Pulmonary artery endothelial cell (primary cell): Measurements from ENCODE around the gene ABLIM3. TPM values are rescaled to one million over a fixed set of nuclear protein-coding genes. Genes with fewer than 3 reads are reported as not detected.

Source experiments
- DNase-seq: peaks from one replicate; pipeline ENCODE4 v3.0.0-alpha.2; 2011; ENCODE audit warnings: low read depth, low spot score
- total RNA-seq: library from RNA; depleted of rRNA; stranded (reverse); fragments of >200 nt; gene quantifications from 2 replicates; pipeline ENCODE4 v1.2.3, GENCODE V29; 2014

ABLIM3 gene
- total RNA-seq, 1 donor from 2014 or later, result 18.8 TPM

DNA sequence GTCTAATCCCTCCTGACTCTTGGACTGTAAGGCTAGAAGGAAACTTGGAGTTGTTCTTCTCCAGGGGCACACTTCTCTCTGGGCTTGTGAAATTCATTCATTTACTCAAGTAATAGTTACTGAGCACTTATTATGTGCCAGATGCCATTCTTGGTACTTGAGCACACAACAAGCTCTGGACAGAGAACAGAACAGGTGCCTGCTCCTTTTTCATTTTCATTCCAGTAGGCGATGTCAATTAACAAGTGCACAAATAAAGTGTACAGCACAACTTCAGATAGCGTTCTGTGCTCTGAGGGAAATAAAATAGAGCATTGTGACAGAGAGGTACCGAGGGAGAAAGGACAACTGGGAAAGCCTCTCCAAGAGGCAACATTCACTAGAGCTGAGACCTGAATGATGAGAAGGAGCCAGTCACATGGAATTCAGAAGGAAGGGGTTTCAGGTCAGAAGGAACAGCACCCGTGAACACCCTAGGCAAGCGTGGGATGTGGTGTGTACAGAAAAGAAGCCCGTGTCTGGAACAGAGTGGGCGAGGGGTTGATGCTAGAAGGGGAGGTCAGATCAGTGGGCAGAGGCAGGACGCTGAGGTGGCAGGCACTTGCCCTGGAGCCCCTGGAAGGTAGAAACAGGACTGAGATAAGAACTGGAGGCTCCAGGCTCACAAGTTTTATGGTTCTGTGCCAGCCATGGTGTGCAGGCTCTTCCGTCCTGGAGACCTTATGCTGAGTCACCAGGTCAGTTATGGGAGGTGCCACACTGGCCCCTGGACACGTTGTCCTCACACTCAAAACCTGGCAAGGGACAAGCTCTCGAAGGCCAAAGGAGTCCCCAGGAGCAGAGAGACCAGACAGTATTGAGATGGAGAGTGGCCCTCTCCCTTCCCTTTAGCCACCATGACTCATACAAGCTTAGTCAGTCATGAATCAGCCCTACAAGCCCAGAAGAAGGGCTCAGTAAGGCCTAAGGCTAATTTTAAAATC is 7.2 kb upstream of the ABLIM3 start:
- no peak for DNase-seq

DNA sequence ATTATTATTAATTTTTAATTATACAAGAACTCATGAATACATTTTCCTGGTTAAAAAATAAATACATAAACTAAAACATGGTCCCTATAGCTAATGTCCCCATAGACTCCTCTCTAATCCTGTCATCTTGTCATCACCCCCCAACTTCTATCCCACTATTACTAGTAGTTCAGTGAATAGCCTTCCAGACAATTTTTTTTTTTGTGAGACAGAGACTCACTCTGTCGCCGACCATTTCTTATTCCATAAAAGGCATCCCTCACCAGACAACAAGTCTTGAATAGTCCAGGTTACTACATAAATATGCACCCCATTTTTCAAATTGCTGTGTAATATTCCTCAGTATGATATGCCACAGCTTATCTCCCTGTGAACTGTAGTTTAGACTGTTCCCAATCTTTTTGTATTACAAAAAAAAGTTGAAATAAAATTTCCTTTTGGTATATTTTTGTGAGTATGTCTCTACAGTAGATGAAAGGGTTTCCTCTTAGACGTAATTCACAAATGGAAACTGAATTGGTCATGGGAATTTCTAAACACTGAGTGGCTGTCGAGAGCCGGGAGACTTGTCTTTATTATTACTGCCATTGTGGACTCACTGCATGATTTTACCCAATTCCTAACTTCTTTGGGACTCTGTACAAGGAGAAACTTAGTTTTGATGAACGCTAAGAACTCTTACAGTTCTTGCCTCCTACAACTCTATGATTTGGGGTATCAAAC is 6.4 kb upstream of the ABLIM3 start:
- no peak for DNase-seq

DNA sequence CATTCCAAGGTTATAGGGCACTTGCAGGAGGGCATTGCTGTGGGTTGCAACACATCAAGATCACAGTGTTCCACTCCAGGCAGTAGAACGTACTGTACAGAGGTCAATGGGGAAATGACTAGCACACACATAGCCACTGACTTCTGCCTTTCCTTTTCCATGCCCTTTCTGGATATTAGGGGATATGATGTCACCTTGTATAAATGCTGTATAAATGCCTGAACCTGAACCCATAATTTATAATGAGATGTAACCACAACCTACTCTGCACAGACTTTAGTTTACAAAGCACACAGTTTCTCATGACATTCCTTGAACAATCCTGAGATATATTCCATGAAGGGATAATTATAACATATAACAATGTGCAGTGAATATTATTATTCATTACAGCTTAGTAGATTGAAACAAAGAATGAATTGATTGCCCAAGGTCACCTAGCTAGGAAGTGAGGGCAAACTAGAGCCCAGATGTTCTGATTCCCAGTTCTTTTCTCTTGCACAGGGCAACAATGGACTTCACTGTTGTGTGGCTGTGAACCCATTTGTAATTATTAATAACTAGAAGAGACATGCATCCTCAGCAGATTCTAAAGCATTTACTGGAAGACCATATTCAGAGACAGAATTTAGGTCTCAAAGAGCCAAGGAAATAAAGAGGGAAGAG is 5.6 kb upstream of the ABLIM3 start:
- DNase-seq, result peak; percentile 78

DNA sequence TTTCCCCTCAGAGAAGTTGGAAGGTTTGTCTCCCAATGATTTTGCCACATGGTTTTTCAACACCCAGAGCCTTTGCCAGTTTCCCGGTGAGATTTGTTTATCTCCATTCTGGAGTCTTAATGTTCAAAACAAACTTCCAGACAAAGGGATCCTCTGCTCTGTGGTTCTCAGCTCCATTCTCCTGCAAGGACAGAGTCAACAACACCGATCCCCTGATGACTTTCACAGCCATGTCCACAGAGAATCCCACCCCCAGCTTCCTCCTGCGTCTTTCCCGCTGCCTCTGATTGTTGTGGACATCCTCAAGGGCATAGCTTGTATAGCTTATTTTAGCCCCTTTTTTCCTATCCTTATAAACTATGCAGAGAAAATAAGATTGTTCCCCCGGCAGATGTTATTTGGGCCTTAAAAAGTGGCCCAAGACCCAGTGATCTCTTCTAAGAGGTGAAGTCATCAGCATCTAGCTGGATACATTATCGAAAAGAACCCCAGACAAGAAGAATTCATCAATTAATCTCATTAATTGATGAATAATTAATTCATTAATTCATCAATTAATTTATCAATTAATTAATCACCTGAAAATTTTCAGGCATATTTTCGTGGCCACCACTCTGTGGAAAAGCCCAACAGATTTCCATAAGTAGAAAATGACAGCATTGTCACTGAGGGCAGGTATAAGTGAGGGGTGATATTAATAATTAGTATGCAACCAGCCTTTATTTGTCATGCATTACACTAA is 2.9 kb upstream of the ABLIM3 start:
- no peak for DNase-seq

DNA sequence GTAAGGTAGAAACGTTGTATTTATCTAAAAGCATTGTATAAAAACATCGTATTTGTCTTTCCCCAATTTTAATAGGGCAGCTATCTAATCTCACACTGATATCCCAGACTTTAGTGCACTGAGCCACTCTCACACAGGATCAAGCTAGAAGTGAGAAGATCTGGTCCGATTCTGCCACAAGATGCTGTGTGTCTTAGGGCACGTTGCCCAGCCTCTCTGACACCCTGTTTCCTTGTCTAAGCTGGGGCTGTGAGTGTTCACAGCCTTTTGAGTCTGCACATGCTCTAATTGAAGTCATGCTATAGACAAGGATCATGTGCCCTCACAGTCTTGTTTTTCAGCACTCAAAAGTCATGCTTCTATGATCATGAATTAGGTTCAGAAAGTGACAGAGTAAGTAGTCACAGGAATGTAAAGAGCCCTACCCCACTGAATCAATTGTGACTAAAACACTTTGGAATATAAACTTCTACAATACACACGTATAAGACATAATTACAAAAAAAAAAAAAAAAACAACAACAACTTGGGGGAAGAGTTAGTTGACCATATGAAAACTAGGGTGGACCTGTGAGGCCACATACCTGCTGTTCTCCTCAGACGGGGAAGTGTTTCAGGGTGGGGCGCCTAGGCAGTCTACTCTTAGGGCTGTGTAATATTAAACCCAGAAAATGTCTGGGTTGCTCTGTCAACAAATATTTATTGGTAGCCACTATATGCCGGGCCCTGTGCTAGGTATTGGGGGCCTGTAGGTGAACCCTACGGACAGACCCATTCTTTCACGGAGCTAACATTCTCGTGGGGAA is 893 bp upstream of the ABLIM3 start:
- no peak for DNase-seq

DNA sequence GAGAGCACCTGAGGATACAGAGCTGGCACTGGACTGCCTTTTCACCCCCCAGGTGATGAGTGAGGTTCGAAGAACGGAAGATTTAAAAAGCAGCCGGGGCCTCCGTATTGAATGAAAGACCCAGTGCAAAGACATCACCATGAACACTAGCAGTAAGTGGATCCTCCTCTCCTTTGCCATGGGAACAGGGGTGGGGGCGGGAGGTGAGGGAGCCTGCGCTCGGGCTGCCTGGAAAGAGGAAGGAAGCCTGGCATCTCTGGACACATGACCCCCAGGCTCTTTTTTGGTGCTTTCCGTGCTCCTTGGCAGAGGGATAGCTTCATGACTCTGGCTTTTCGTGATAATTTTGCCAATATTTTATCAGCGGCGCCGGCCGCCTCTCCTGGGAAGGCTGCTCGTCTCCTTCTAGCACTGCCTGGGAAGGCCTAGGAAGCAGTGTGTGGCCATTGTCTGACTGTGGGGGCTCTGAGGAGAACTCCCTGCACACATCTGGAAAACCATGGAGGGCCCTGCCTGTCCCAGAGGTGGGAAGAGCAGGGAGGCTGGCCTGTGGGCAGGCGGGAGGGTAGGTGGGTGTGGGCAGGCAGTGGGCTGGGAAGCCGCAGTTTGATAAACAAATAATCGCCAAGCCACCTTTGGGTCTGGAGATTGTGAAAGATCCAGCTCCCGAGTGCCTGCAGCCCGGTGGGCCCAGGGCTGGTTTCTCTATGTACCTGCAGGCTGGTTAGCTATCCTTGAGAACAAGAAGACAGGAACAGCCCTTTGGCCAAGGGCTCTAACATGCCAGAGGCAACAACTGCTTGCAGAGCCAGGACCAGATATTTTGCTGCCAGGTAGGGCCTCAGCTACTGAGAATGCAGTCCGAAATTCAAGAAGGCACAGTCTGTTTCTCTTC is 911 bp downstream of the ABLIM3 start:
- no peak for DNase-seq

DNA sequence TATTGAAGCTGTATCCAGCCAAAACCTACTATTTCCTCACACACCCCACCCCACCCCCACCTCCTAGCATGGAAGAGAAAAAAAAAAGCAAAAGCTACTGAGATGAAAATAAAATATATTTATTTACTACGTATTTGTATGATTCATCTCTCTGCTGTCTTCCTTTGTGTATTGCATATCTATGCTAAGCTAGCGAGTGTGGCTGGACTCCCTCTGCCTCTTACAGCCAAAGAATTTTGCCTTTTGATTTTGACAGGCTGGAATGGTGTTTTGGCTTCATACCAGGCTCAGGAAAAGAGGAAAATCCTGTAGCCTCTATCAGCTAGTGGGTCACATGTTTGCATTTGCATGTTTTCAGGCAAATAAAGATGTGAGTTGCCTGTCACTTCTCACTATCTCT is 2.2 kb downstream of the ABLIM3 start:
- DNase-seq, result peak; percentile 55

DNA sequence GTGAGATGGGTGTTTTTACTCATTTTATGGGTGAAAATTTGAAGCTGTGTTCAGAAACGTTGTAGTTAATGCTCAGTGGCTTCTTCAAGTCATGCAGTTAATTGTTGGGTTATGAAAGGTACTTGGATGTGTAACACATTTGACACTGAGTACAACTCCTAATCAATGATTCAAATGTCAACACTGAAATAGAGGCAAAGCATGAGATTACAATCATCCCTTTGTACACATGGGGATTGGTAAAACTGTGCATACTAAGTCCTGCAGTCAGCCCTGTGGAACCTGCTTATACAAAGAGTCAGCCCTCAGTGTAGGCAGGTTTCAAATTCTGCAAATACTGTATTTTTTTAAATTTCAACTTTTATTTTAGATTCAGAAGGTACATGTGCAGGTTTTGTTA is 3.3 kb downstream of the ABLIM3 start:
- no peak for DNase-seq

DNA sequence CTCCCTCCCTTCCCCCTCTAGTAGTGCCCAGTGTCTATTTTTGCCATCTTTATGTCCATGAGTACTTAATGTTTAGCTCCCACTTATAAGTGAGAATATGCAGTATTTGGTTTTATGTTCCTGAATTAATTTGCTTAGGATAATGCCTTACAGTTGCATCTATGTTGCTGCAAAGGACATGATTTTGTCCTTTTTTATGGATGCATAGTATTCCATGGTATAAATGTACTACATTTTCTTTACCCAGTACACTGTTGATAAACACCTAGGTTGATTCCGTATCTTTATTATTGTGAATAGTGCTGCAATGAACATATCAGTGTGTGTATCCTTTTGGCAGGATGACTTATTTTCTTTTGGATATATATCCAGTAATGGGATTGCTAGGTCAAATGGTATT is 3.8 kb downstream of the ABLIM3 start:
- DNase-seq, result no peak

DNA sequence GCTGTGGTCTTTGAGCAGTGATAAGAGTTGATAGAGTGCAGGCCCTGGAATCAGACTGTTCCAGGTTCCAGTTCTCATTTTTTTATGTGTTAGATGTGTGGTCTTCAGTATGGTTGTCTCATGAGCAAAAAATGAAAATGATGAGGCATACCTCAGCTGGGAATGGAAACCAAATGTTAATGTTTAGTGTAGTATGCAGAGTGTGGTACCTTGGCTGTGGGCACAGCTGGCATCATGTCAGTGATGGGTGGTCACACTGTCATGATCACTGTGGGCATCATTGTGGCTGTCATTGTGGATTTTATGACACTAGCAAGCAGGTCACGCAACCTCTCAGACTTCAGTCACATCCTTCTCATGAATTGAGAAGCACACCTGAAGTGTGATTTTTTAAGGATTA is 6.4 kb downstream of the ABLIM3 start:
- no peak for DNase-seq

DNA sequence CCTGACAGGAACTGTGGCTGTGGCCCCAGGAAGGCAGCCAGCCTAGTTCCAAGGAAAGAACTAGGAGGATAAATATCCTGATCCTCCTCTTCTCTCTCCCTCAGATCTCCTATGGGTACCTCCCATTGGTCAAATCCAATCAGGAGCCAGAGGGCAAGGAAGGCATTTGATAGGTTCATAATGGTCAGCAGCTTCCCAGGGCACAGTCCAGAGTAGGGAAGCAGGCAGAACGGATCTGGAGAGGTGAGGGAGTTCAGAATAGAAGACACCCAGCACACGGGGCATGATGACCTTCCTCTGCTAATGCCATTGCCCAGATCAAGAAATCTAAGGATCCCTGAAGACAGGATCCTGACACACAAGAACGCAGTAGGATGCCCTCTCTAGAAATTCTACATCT is 8.6 kb downstream of the ABLIM3 start:
- DNase-seq, result no peak

DNA sequence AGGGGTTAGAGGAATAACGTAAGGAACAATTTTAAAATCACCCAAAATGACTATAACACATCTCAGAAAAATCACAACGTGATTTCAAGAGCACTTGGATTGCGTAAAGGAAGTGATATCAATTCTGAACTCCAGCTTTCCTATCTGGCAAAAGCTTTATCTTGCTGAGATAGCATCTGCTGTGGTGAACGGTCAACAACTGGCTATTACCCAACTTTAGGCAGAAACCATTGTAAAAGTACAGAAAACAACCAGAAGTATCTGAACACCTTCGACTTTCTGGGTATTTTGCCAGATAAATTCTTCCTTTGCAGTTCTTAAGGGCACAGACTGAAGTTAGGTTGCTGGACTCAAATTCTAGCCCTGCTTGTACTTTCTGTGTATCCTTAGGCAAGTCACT is 9.2 kb downstream of the ABLIM3 start:
- peak; percentile 81 for DNase-seq

DNA sequence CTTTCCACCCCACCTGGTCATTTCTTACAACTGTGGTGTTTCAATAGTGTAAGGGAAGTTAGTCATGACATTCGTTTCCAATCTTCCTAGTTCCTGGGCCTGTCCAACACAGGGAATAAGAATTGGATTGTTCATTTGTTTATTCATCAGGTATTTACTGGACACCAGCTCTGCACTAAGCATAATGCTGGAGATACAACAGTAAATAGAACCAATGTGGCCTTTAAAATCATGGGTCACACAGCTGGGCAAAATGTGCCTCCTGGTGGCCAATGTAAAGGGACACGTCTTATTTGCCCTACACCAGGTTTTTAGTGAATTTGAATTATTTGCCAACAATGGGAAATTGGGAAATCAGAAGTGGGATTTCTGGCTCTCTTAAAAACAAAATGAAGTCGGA is 10.4 kb downstream of the ABLIM3 start:
- no peak for DNase-seq

DNA sequence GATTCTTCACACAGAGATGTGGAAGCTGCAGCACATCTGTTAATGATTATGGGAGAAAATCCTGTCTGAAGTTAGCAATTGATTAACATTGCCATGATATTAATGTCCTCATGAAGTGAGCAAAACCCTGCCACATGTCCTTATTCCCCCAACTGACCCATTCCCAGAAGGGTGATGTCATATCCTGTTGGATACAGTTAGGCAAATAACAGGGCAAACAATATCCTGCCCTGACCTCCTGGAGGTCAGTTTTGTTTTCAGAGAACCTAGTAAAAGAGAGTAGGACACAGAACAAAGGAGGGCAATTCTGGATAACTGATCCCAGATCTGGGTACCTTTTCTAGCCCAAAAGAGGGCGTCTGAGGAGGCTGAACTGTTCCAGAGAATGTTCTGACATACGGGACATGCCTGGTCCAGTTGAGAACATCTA is 11.0 kb downstream of the ABLIM3 start:
- no peak for DNase-seq

DNA sequence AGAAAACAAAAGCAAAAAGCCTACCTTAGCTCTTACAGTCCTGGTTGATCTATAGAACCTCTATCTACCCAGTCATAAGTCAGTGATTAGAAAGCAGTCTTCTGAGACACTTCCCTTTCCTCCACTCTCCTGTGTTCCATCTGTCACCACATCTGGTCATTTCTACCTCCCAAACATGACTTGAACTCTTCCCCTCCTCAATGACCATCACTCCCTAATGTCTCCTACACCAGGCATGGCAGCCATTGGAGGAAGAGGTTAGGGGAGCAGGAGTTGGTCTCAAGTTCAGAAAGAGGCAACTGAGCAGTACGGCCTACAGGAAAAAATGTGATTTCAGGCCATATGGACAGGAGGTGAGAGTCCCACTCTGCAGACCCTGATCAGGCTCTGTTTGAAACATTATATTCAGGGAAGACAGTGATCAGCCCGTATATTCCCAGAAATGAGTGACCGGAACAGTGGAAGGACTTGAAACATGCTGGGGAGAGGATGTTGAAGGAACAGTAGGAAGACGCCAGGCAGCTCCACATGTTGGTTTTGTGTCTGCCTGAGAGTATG is 12.0 kb downstream of the ABLIM3 start:
- no peak for DNase-seq

DNA sequence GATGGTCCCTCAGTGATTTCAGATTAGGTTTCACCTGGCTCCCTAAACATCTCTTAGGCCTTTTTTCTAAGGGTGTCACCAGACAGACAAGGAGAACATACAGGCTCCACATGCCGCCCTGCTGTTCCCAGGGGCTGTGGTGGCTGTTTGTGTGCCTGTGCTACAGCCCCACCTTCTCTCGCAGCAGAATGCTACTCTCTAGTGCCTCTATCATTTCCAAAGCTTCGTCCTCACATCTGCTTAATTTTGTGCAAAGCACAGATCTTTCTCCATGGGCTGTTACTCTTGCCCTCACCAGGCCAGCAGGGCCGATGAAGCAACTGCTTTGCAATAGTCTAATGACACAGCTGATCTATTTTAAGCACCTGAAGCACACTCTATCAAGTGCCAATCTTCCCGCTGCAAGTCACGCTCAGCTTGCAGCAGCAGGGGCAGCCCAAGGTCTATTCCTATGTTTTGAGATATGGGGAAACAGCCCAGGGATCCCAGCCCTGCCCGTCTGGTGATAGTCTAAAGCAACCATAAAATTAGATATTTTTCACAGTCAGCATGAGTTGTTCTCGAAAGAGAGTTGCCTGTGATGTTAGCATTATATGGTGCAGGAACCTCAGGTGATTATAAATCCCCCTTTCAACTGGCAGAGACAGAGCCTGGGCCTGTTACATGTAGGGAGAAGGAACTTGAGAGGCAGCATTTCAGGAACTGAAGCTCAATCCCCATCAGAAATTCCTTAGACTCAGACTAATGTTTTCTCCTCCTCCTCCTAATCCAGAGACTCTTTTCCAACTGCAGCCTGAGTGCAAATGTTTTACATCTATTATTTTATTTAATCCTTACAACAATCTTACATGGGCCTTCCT is 12.7 kb downstream of the ABLIM3 start:
- DNase-seq, result no peak

DNA sequence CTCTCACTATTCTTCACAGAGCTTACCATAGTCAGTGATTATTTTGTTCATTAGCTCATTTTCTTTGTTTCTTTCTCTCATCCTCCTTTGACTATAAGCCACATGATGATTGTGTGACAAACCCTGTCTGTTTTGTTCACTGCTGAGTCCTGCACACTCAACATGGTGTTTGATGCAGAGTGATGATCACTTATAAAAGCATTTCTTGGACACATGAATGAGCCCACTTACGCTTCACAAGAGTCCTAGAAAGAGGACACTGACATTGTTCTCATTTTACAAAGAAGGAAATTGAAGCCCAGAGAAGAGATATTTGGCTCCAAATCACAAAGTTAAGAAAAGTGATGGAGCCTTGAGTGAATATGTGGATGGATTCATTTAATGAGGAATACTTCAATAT is 13.4 kb downstream of the ABLIM3 start:
- DNase-seq, result no peak

DNA sequence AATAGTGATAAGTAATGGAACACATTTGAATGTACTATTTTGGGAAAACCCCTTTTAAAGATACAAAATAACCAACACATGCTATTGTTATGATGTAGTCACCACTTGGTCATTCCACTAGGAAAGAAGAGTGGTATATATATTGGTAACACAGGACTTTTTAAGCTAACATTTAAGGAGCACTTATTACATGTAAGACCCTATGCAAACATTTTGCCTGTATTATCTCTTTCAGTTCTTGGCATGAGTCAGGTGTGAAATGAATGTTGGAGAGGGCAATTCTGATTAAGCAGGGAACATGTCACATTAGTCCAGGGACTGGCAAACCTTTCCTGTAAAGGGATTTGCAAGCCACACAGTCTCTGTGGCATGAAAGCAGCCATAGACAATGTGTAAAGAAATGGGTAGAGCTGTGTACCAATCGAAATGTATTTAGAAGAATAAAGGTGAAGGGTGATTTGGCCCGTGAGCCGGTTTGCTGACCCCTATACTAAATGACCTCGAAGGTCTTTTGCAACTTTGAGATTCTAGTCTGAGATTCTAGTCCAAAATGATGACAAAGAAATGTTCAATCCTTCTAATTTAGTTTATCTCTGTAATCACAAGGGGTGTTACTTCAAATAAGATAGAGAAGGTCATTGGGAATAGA is 15.3 kb downstream of the ABLIM3 start:
- DNase-seq, result no peak
